Effector memory CD8-positive, alpha-beta T cell (primary cell): Measurements from ENCODE around the gene PTGES.
A peak's percentile ranks its signal among the peaks of the same experiment; 100 is the strongest.
"Not testable (repeated sequence)": the region's sequence is repeated elsewhere in the genome, so short reads cannot be mapped to it uniquely, and the experiment has no call there.

Experiments
- ATAC-seq: fragments of 150-1000 bp; cut with Tn5 transposase; replicated peaks from 2 replicates; pipeline ENCODE4 v1.10.0; 2021; ENCODE audit warnings: mild to moderate bottlenecking, moderate library complexity
- DNase-seq, 3 experiments: peaks; one replicate each; pipeline ENCODE4 v3.0.0; 2021
- H3K27ac Mint-ChIP-seq, 2 donors: one replicate each; pipeline ENCODE4 v1.8.0; 2022; ENCODE audit warnings: mild to moderate bottlenecking in 2 of 2, mixed read lengths in 2 of 2, moderate library complexity in 2 of 2
- H3K27me3 Mint-ChIP-seq, 2 donors: one replicate each; pipeline ENCODE4 v1.8.0; 2022; ENCODE audit warnings: mixed read lengths in 2 of 2
- H3K36me3 Mint-ChIP-seq: one replicate; pipeline ENCODE4 v1.8.0; 2022; ENCODE audit warnings: mild to moderate bottlenecking, moderate library complexity, mixed read lengths; ENCODE audit not compliant: insufficient read depth
- H3K4me1 Mint-ChIP-seq, 2 donors: one replicate each; pipeline ENCODE4 v1.8.0; 2022; ENCODE audit warnings: low read depth in 2 of 2, mixed read lengths in 2 of 2
- H3K4me3 Mint-ChIP-seq, 2 donors: one replicate each; pipeline ENCODE4 v1.8.0; 2022; ENCODE audit warnings: mild to moderate bottlenecking in 2 of 2, mixed read lengths in 2 of 2, moderate library complexity in 2 of 2
- H3K9me3 Mint-ChIP-seq, 2 donors: one replicate each; pipeline ENCODE4 v1.8.0; 2022; ENCODE audit warnings: mixed read lengths in 2 of 2

PTGES gene

GRCh38 chr9:129762370-129762984 lies 9.6 kb upstream of the PTGES start:
- DNase-seq, H3K27ac Mint-ChIP-seq, H3K4me3 Mint-ChIP-seq, H3K9me3 Mint-ChIP-seq, H3K4me1 Mint-ChIP-seq, H3K36me3 Mint-ChIP-seq: not testable (repeated sequence)
- H3K27me3 Mint-ChIP-seq = peaks cover 15 to 18% of the 10 kb centered on the region in 2 donors
- peak; percentile 21 for ATAC-seq

- Mint-ChIP-seq H3K4me1 (peaks cover 3 to 6% of the 10 kb centered on the region in 2 donors), H3K27ac (no peak overlapping the region), H3K36me3 (no peaks in the 10 kb centered on the region), H3K4me3 (no peak overlapping the region), H3K27me3 (peaks cover 15 to 18% of the 10 kb centered on the region in 2 donors), H3K9me3 (no peaks in the 10 kb centered on the region)
- ATAC-seq (no peak), DNase-seq (no peak)
These were observed 9.1 kb upstream of the PTGES start for GRCh38 chr9:129761901-129762369.

GRCh38 chr9:129761293-129761900 lies 8.6 kb upstream of the PTGES start:
- ATAC-seq = no peak
- no peaks in the 10 kb centered on the region for H3K36me3 Mint-ChIP-seq

GRCh38 chr9:129760784-129761183 lies 7.9 kb upstream of the PTGES start:
- not testable (repeated sequence) for H3K4me3 Mint-ChIP-seq, H3K9me3 Mint-ChIP-seq, H3K4me1 Mint-ChIP-seq, DNase-seq, H3K27ac Mint-ChIP-seq, ATAC-seq, H3K36me3 Mint-ChIP-seq
- peaks cover 15 to 21% of the 10 kb centered on the region in 2 donors for H3K27me3 Mint-ChIP-seq

More at GRCh38 chr9:129761293-129761900, 8.6 kb upstream of the PTGES start:
- no peak overlapping the region for H3K27ac Mint-ChIP-seq
- no peak overlapping the region for H3K4me3 Mint-ChIP-seq
- peaks cover 15 to 18% of the 10 kb centered on the region in 2 donors for H3K27me3 Mint-ChIP-seq
- no peak for DNase-seq
- no peaks in the 10 kb centered on the region for H3K9me3 Mint-ChIP-seq
- H3K4me1 Mint-ChIP-seq = peaks cover 3 to 6% of the 10 kb centered on the region in 2 donors

GRCh38 chr9:129759804-129760502 lies 7.1 kb upstream of the PTGES start:
- Mint-ChIP-seq H3K27ac (no peak overlapping the region), H3K4me1 (peaks cover 3 to 6% of the 10 kb centered on the region in 2 donors), H3K4me3 (no peak overlapping the region), H3K9me3 (no peaks in the 10 kb centered on the region), H3K27me3 (peaks cover 15 to 29% of the 10 kb centered on the region in 2 donors), H3K36me3 (no peaks in the 10 kb centered on the region)
- ATAC-seq = no peak
- DNase-seq = no peak

- Mint-ChIP-seq H3K27me3 (peaks cover 15 to 36% of the 10 kb centered on the region in 2 donors), H3K4me3 (no peak overlapping the region), H3K36me3 (no peaks in the 10 kb centered on the region), H3K27ac (peak overlapping the region in 1 of 2 donors; percentile 69), H3K4me1 (peaks cover 3 to 6% of the 10 kb centered on the region in 2 donors), H3K9me3 (no peaks in the 10 kb centered on the region)
- no peak for ATAC-seq
- DNase-seq = no peak
These were observed 6.5 kb upstream of the PTGES start for GRCh38 chr9:129759319-129759718.

GRCh38 chr9:129757045-129757444 lies 4.2 kb upstream of the PTGES start:
- DNase-seq (no peak), ATAC-seq (no peak)
- Mint-ChIP-seq H3K27ac (peak overlapping the region in 1 of 2 donors; percentile 25), H3K36me3 (no peaks in the 10 kb centered on the region), H3K27me3 (peaks cover 33 to 58% of the 10 kb centered on the region in 2 donors), H3K4me1 (peaks cover 11 to 14% of the 10 kb centered on the region in 2 donors), H3K9me3 (no peaks in the 10 kb centered on the region), H3K4me3 (no peak overlapping the region)

- no peak for DNase-seq
- no peak for ATAC-seq
- Mint-ChIP-seq H3K9me3 (no peaks in the 10 kb centered on the region), H3K4me1 (peaks cover 11 to 14% of the 10 kb centered on the region in 2 donors), H3K4me3 (no peak overlapping the region), H3K36me3 (no peaks in the 10 kb centered on the region), H3K27ac (no peak overlapping the region), H3K27me3 (peaks cover 33 to 63% of the 10 kb centered on the region in 2 donors)
These were observed 3.3 kb upstream of the PTGES start for GRCh38 chr9:129756191-129756590.

GRCh38 chr9:129755151-129755550 lies 2.3 kb upstream of the PTGES start:
- DNase-seq (no peak), ATAC-seq (no peak)
- H3K27ac Mint-ChIP-seq = no peak overlapping the region
- H3K4me3 Mint-ChIP-seq = no peak overlapping the region
- no peaks in the 10 kb centered on the region for H3K36me3 Mint-ChIP-seq
- H3K27me3 Mint-ChIP-seq = peaks cover 33 to 63% of the 10 kb centered on the region in 2 donors
- peaks cover 11 to 14% of the 10 kb centered on the region in 2 donors for H3K4me1 Mint-ChIP-seq
- H3K9me3 Mint-ChIP-seq = no peaks in the 10 kb centered on the region

GRCh38 chr9:129751841-129752801 lies 721 bp downstream of the PTGES start:
- no peaks in the 10 kb centered on the region for H3K9me3 Mint-ChIP-seq
- H3K36me3 Mint-ChIP-seq = no peaks in the 10 kb centered on the region
- peaks cover 18 to 45% of the 10 kb centered on the region in 2 donors for H3K27me3 Mint-ChIP-seq
- no peak for ATAC-seq
- no peak for DNase-seq
- peaks cover 7 to 13% of the 10 kb centered on the region in 2 donors for H3K4me1 Mint-ChIP-seq
- H3K4me3 Mint-ChIP-seq = no peak overlapping the region
- peak overlapping the region in 1 of 2 donors; percentile 49 for H3K27ac Mint-ChIP-seq

- Mint-ChIP-seq H3K4me3 (no peak overlapping the region), H3K4me1 (peaks cover 4 to 10% of the 10 kb centered on the region in 2 donors), H3K36me3 (no peaks in the 10 kb centered on the region), H3K27me3 (peaks cover 18 to 36% of the 10 kb centered on the region in 2 donors), H3K27ac (no peak overlapping the region), H3K9me3 (no peaks in the 10 kb centered on the region)
- DNase-seq = no peak
- no peak for ATAC-seq
These were observed 2.7 kb downstream of the PTGES start for GRCh38 chr9:129750013-129750638.

GRCh38 chr9:129749575-129749974 lies 3.3 kb downstream of the PTGES start:
- Mint-ChIP-seq H3K36me3 (no peaks in the 10 kb centered on the region), H3K4me1 (peaks cover 4 to 10% of the 10 kb centered on the region in 2 donors), H3K27me3 (peaks cover 18 to 30% of the 10 kb centered on the region in 2 donors), H3K4me3 (no peak overlapping the region), H3K27ac (no peak overlapping the region), H3K9me3 (no peaks in the 10 kb centered on the region)
- ATAC-seq = no peak
- no peak for DNase-seq
